ENCODE data around the gene GBP1. TPM values are rescaled to one million over a fixed set of nuclear protein-coding genes. Genes with fewer than 3 reads are reported as not detected.
"Not testable (repeated sequence)": the region's sequence is repeated elsewhere in the genome, so short reads cannot be mapped to it uniquely, and the experiment has no call there.

GBP1 gene
- total RNA-seq, 1 donor from 2014 or later: 209 TPM

DNA sequence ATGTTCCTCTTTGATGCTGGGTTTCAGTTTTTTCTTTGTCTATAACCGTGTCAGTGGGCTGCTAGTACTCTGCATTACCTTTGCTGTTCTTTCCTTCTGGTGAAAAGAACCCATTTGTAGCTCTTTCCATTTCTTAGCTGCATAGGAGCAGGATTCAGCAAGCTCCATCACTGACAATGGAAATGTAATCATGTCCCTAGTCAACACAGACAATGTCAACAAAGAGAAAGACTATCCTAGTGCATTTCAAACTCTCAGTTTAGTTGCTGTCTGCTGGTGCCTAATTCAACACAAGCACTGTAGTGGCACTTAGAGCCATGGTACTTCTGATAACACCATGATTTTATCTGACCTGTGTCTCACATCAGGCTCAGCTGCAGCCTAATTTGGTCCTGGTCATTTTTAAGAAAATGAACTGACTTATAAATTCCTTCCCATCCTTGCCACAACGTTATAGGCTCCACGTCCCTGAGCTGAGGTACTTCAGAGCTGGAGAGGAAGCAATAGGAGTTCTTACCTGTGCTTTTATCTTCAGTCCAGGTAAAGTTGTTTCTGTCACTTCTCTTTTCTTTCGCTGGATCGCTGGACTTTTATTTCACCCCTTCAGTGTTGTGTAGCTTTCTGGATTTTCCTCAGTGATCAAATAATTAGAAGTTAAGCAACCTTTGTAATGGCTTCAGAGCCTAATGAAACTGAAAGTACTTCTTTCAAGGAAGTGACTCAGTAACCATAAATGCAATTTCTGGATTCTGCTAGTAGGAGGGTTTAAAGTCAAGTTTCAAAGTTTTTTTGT is 42.6 kb downstream of the GBP1 start, which contains the start of gene GBP3:
Gene GBP3, minus strand, starts transcription at position 700 of the 793 bp plus-strand sequence. CDS start 2,145 bp downstream, outside the sequence.
- intact Hi-C loops (cut with micrococcal nuclease): loop anchor here (1.0 to 5.0 kb wide), 6 partner anchors 19 to 290 kb away; partner anchors contain the start of genes GBP1 and GBP4

DNA sequence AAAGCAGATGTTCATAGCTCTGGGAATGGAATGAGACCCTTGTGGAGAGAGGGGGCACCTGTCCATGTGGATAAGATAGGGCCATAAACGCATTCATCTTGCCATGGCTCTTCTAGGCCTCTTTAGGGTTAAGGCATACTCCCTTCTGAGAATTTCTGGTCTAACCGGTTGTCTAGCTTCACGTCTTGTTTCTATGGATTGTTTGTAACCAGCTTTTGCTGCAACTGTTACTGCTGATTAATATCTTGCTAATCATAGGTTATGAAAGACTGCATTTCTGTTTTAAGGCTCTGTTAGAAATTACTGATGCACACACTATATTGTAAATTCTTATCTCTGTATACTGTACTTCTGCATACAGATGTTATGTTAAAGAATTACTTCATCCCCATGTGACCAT is 46.7 kb downstream of the GBP1 start:
- intact Hi-C loops (cut with micrococcal nuclease): not testable (repeated sequence)

GRCh38 chr1:89008511-89008910 is 56.5 kb downstream of the GBP1 start:
- intact Hi-C loops (cut with micrococcal nuclease): no loop called here

DNA sequence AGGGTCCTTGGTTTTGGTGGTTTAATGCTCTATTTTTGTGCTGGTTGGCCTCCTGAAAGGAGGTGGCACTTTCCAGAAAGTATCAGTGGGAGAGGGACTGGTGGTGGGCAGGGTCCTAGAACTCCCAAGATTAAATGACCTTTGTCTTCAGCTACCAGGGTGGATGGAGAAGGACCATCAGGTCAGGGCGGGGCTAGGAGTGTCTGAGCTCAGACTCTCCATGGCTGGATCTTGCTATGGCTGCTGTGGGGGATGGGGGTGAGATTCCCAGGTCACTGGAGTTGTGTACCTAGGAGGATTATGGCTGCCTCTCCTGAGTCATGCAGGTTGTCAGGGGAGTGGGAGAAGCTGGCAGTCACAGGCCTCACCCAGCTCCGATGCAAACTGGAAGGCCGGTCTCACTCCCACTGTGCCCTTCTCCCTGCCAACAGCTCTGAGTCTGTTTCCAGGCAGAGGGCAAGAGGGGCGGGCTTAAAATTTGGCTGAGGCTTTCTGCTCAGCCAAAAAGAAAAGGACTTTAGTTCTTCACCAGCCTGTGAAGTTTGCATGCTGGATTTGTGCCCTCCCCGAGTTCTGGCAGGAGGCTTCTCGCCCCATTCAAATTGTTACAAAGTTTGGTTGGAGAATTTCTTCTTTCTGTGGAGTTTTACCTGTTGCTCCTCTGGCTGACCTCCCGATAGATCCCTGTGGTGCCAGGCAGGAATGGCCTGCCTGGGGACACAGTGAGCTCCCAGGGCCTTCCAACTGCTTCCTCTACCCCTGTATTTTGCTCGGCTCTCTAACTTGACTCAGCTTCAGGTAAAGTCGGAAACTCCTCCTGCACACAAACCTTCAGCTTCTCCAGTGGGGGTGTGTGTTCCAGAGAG is 59.5 kb downstream of the GBP1 start:
- intact Hi-C loops (cut with micrococcal nuclease): no loop called here

Other genes with a start within 250 kb of the GBP1 start
- 43.2 and 44.7 TPM in 2 replicates for gene GTF2B, start 173.6 kb downstream of the GBP1 start, total RNA-seq
- 27.0 and 27.6 TPM in 2 replicates for gene KYAT3, start 72.6 kb downstream of the GBP1 start, total RNA-seq
- 27.0 and 28.4 TPM in 2 replicates for gene RBMXL1, start 72.6 kb downstream of the GBP1 start, total RNA-seq
- 42.1 and 42.9 TPM in 2 replicates for gene GBP3, start 42.3 kb downstream of the GBP1 start, total RNA-seq
- gene GBP2, start 60.9 kb upstream of the GBP1 start, total RNA-seq: 196 and 198 TPM in 2 replicates
- gene GBP7, start 110.8 kb upstream of the GBP1 start, total RNA-seq: not detected in 2 replicates
- 147 and 150 TPM in 2 replicates for gene GBP4, start 133.7 kb upstream of the GBP1 start, total RNA-seq
- gene GBP5, start 207.7 kb upstream of the GBP1 start, total RNA-seq: 836 and 845 TPM in 2 replicates